Stomach (tissue), 9 donors: ENCODE results near the gene KIF6. TPM values are rescaled to one million over a fixed set of nuclear protein-coding genes. Genes with fewer than 3 reads are reported as not detected.

Experiments
- DNase-seq, 2 donors: peaks; one replicate each; pipeline versions ENCODE4 v3.0.0 to v3.0.0-alpha.2; 2013 to 2019
- H3K27ac ChIP-seq, 5 donors: fragments of 200-600 bp in 4 of 5; sonication (generic) in 4 of 5; one replicate each; pipeline ENCODE4 v1.5.1; 2013 to 2019; ENCODE audit warnings: mild to moderate bottlenecking in 1 of 5, moderate library complexity in 1 of 5
- H3K27me3 ChIP-seq, 3 donors: fragments of 200-600 bp; sonication (generic); one replicate each; pipeline ENCODE4 v1.5.1; 2017 to 2019; ENCODE audit warnings: mixed run types in 1 of 3
- H3K36me3 ChIP-seq, 4 donors: fragments of 200-600 bp; sonication (generic); 1 replicate in 3 of 4; 2 replicates in 1 of 4; pipeline ENCODE4 v1.5.1; 2016 to 2019
- H3K4me1 ChIP-seq, 4 donors: fragments of 200-600 bp; sonication (generic); one replicate each; pipeline ENCODE4 v1.5.1; 2016 to 2019
- H3K4me3 ChIP-seq, 4 donors: fragments of 200-600 bp; sonication (generic) in 3 of 4; one replicate each; pipeline ENCODE4 v1.5.1; 2016 to 2019; ENCODE audit warnings: mild to moderate bottlenecking in 1 of 4
- H3K9me3 ChIP-seq, 4 donors: fragments of 200-600 bp; sonication (generic); one replicate each; pipeline ENCODE4 v1.5.1; 2016 to 2019
- EP300 ChIP-seq: sonication (generic); formaldehyde crosslinking; IDR thresholded peaks from one replicate; pipeline ENCODE4 v1.6.1; 2017; ENCODE audit warnings: antibody characterized with exemption
- POLR2A ChIP-seq, 4 donors: fragments of 450-650 bp; IDR thresholded peaks; one replicate each; pipeline ENCODE4 v1.6.1; 2016; ENCODE audit warnings: antibody characterized with exemption in 4 of 4, control low read depth in 2 of 4, mild to moderate bottlenecking in 1 of 4, moderate library complexity in 1 of 4
- POLR2AphosphoS5 ChIP-seq, 3 donors: sonication (generic); formaldehyde crosslinking; IDR thresholded peaks; one replicate each; pipeline ENCODE4 v1.6.1; 2016; ENCODE audit warnings: antibody characterized with exemption in 3 of 3
- WGBS, 5 donors: extraction: QIAGEN DNeasy Blood & Tissue Kit in 3 of 5; methylation state at CpG; one replicate each; pipeline versions ENCODE4 v1.1.5 to v1.1.7; 2013 to 2018; 5-methylcytosine and 5-hydroxymethylcytosine counted together
- intact Hi-C: fragments of 100-400 bp; cut with DNase I; formaldehyde crosslinking; loops from one replicate; pipeline ENCODE4 v1.15.1; 2023; ENCODE audit warnings: low total_unique reads
- polyA plus RNA-seq, 3 donors: library from polyadenylated mRNA; stranded (reverse); fragments of 200-250 nt; gene quantifications; one replicate each; pipeline ENCODE4 v1.2.3, GENCODE V29; 2013
- total RNA-seq, 5 donors: library from RNA; depleted of rRNA; stranded (reverse); fragments of >200 nt; gene quantifications; one replicate each; pipeline versions ENCODE4 v1.1.0 to v1.2.3, GENCODE V29; 2014 to 2016
- TF ChIP-seq, protein P1 (sequence below), 7 experiments: fragments of 450-650 bp in 4 of 7; fragments of 200-600 bp in 3 of 7; sonication (generic) in 3 of 7; IDR thresholded peaks; one replicate each; pipeline ENCODE4 v1.5.1; 2016 to 2019; ENCODE audit warnings: antibody characterized with exemption in 7 of 7, control low read depth in 2 of 7, mild to moderate bottlenecking in 1 of 7
- donor health status: healthy with polysubstance abuse.
- donor health status: Bipolar disorder and iron deficiency.
- donor health status: healthy.

The KIF6 gene
- total and polyA plus RNA-seq, 8 donors = 0.25 to 9.8 (median 0.37) TPM; not detected in 3

DNA sequence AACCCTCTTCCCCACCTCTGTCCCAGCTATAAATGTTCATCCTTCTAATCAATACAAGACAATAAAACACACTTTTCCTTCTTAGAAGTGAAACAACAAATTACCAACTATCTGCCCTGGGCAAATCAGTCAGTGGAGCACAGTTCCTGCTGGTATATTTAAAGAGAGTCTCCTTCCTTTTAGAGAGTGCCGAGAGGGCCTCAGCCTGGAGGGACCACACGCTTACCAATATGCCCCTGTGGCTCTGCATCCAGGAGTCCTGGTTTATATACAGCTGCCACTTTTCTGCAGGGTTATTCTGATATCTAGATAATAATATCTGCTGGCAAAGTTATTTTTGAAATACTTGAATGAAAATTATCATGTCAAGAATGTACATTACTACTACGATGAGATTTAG lies 315.3 kb downstream of the KIF6 start:
- no peak for DNase-seq
- TF ChIP-seq, protein P1, sequence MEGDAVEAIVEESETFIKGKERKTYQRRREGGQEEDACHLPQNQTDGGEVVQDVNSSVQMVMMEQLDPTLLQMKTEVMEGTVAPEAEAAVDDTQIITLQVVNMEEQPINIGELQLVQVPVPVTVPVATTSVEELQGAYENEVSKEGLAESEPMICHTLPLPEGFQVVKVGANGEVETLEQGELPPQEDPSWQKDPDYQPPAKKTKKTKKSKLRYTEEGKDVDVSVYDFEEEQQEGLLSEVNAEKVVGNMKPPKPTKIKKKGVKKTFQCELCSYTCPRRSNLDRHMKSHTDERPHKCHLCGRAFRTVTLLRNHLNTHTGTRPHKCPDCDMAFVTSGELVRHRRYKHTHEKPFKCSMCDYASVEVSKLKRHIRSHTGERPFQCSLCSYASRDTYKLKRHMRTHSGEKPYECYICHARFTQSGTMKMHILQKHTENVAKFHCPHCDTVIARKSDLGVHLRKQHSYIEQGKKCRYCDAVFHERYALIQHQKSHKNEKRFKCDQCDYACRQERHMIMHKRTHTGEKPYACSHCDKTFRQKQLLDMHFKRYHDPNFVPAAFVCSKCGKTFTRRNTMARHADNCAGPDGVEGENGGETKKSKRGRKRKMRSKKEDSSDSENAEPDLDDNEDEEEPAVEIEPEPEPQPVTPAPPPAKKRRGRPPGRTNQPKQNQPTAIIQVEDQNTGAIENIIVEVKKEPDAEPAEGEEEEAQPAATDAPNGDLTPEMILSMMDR (IDR thresholded peaks at IDR 0.05) = no peak
- TF ChIP-seq POLR2A (IDR thresholded peaks at IDR 0.05) (no peak), POLR2AphosphoS5 (IDR thresholded peaks at IDR 0.05) (no peak), EP300 (no peak)
- Histone ChIP-seq H3K9me3 (no peaks in the 10 kb centered on the region), H3K4me3 (no peak overlapping the region), H3K4me1 (no peaks in the 10 kb centered on the region), H3K27ac (no peak overlapping the region), H3K36me3 (no peaks in the 10 kb centered on the region), H3K27me3 (no peaks in the 10 kb centered on the region)
- intact Hi-C loops = no loop called here
- 95 to 97% (median 97%) methylated on average over 3 of the region's 3 CpGs for WGBS, 5 donors

DNA sequence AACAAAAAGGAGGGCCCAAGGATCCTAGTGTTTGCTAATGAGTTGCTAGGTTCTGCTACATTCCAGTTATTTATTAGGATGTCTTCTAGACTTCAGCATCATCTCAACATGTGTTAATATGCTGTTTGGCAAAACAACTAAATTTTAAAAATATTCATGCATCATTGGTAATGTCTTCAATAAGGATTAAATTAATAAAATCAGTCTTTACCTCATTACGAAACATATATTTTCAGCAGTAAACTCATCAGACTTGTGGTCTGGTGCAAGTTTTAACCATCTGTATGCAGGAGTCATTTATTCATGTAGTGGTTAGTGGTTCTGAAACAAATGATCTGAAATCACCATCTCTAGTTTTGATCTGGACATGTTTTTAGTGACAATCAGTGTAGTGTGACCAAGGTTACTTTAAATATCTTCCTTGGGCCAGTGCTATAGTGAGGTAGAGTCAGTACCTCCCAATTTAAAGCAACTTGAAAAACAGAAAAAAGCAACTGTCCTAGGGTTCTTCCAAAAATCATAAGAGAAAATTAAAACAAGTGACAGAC lies 317.7 kb downstream of the KIF6 start:
- WGBS, 5 donors = 91 to 100% (median 99%) methylated on average over 1 of the region's 1 CpG
- Histone ChIP-seq H3K9me3 (no peaks in the 10 kb centered on the region), H3K27ac (no peak overlapping the region), H3K27me3 (no peaks in the 10 kb centered on the region), H3K4me1 (no peaks in the 10 kb centered on the region), H3K4me3 (no peak overlapping the region), H3K36me3 (no peaks in the 10 kb centered on the region)
- DNase-seq = no peak
- no peak for TF ChIP-seq EP300
- TF ChIP-seq, protein P1 (IDR thresholded peaks at IDR 0.05) = no peak
- TF ChIP-seq POLR2A (IDR thresholded peaks at IDR 0.05) = no peak
- no peak for TF ChIP-seq POLR2AphosphoS5 (IDR thresholded peaks at IDR 0.05)
- intact Hi-C loops = no loop called here

DNA sequence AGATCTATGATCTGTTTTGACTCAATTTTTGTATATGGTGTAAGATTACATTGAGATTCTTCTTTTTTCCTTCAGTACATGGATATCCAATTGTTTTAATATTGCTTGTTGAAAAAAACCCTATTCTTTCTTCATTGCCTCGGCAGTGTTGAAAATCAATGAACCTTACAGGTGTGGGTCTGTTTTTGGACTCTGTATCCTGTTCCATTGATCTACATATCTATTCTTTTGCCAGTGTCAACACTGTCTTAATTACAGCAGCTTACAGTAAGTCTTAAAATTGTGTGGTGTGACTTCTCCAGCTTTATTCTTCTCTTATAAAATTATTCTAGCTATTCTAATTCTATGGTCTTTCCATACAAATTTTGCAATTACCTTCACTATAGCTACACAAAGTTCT lies 320.9 kb downstream of the KIF6 start:
- DNase-seq = no peak
- Histone ChIP-seq H3K27me3 (no peaks in the 10 kb centered on the region), H3K4me1 (no peaks in the 10 kb centered on the region), H3K4me3 (no peak overlapping the region), H3K27ac (no peak overlapping the region), H3K9me3 (no peaks in the 10 kb centered on the region), H3K36me3 (no peaks in the 10 kb centered on the region)
- intact Hi-C loops = no loop called here
- WGBS, 5 donors = 39 to 64% (median 60%) methylated on average over 1 of the region's 1 CpG
- TF ChIP-seq POLR2AphosphoS5 (IDR thresholded peaks at IDR 0.05) = no peak
- TF ChIP-seq, protein P1 (IDR thresholded peaks at IDR 0.05) = no peak
- TF ChIP-seq EP300 = no peak
- no peak for TF ChIP-seq POLR2A (IDR thresholded peaks at IDR 0.05)

DNA sequence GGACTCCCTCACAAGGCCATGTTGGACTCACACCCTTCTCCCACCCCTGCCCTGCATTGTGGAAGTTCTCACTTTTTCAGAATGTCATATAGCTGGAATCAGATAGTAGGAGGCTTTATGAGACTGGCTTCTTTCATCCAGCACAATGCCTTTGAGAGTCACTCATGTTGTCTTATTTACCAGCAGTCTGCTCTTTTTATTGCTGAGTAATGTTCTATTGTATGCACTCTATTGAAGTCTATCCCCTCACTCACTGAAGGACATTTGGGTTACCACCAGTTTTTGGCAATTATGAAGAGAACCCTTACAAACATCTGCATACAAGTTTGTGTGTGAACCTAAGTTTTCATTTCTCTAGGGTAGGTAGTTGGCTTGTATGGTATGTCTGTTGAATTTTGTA lies 321.9 kb downstream of the KIF6 start:
- no peaks in the 10 kb centered on the region for H3K4me1 ChIP-seq
- no peaks in the 10 kb centered on the region for H3K9me3 ChIP-seq
- H3K27me3 ChIP-seq = no peaks in the 10 kb centered on the region
- no peak overlapping the region for H3K27ac ChIP-seq
- no peaks in the 10 kb centered on the region for H3K36me3 ChIP-seq
- TF ChIP-seq POLR2AphosphoS5 (IDR thresholded peaks at IDR 0.05) (no peak), EP300 (no peak)
- no peak for DNase-seq
- intact Hi-C loops = no loop called here
- no peak overlapping the region for H3K4me3 ChIP-seq

DNA sequence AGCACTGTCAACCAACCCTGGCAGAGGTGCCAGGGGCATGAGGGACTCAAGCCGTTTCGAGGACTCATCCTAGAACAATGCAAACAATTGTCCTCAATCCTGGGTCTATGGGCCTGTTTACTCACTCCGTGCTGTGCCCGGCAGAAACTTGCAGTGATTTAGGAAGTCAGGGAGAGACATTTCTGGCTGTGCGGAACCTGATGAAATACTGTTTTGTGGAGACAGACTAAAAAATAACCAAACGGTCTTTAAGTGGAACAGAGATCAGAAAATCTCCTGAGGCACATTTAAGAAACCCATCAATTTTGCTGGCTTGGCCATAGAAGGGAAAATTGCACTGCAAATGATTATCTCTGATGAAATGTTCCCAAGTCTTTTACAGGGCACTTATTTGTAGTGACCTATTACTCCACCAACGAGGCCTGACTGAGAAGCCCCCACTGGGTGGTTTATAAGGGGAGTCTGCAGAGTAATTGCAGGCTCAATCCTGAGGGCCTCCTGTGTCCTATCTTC lies 322.9 kb downstream of the KIF6 start:
- no peak for TF ChIP-seq EP300
- TF ChIP-seq, protein P1 (IDR thresholded peaks at IDR 0.05) = no peak
- no peak overlapping the region for H3K27ac ChIP-seq
- no peaks in the 10 kb centered on the region for H3K27me3 ChIP-seq
- no peaks in the 10 kb centered on the region for H3K9me3 ChIP-seq
- H3K36me3 ChIP-seq = no peaks in the 10 kb centered on the region
- no peak for DNase-seq
- no peaks in the 10 kb centered on the region for H3K4me1 ChIP-seq
- intact Hi-C loops = no loop called here
- H3K4me3 ChIP-seq = no peak overlapping the region
- WGBS, 5 donors = 57 to 67% (median 65%) methylated on average over 7 of the region's 7 CpGs
